ENCODE results near the gene SCN8A. TPM values are rescaled to one million over a fixed set of nuclear protein-coding genes. Genes with fewer than 3 reads are reported as not detected.
"Not testable (repeated sequence)": the region's sequence is repeated elsewhere in the genome, so short reads cannot be mapped to it uniquely, and the experiment has no call there.

Gene SCN8A
- total and polyA plus RNA-seq, 2 donors (not counting 3 experiments of a cell fraction or from before 2014, with no cell fraction given): 9.4 to 20.4 TPM

GRCh38 chr12:51549637-51550036, 41.4 kb upstream of the SCN8A start:
- CTCF ChIA-PET: interaction anchor here (1.3 to 2.2 kb wide), 2 partner anchors 17 to 127 kb away, joined by 3 to 5 read pairs; no protein-coding TSS in a partner anchor
- H3K4me2 ChIP-seq (ENCODE audit: insufficient read depth, low read length): no peak overlapping the region
- H3K27ac ChIP-seq (ENCODE audit: insufficient read depth, low read depth, low read length): no peak overlapping the region
- DNase-seq (ENCODE audit: low read depth, low spot score) (no peak), FAIRE-seq (no peak)
- H3K36me3 ChIP-seq (ENCODE audit: control insufficient read depth in 2 of 2, extremely low read depth in 1 of 2, insufficient read depth in 2 of 2, low read length in 2 of 2): no peaks in the 10 kb centered on the region
- no peak overlapping the region for H2AFZ ChIP-seq (ENCODE audit: low read depth, low read length)
- H3K4me1 ChIP-seq (ENCODE audit: control insufficient read depth, extremely low read depth, insufficient read depth, low read length): no peaks in the 10 kb centered on the region
- peaks cover 18 to 30% of the 10 kb centered on the region in 2 experiments for H3K27me3 ChIP-seq (ENCODE audit: control insufficient read depth in 2 of 2, insufficient read depth in 2 of 2, low read length in 2 of 2)
- no peaks in the 10 kb centered on the region for H3K9me1 ChIP-seq (replicated peaks; ENCODE audit: control insufficient read depth, extremely low read depth, insufficient read depth, low read length)
- H3K4me3 ChIP-seq (replicated peaks in 1 of 3; ENCODE audit: insufficient read depth in 1 of 3, low read depth in 1 of 3, low read length in 3 of 3): no peak overlapping the region
- no peaks in the 10 kb centered on the region for H3K79me2 ChIP-seq (ENCODE audit: control insufficient read depth, insufficient read depth, low read length)
- dilution Hi-C loops (cut with MboI; ENCODE audit: extremely low pct_ligation_motif_present, low sequenced_read_pairs): no loop called here
- H4K20me1 ChIP-seq (replicated peaks; ENCODE audit: control insufficient read depth, extremely low read depth, insufficient read depth, low read length): no peaks in the 10 kb centered on the region
- intact Hi-C loops (cut with micrococcal nuclease): no loop called here
- no TSS peak for BruUV-seq (replicated peaks)
- H3K9me3 ChIP-seq (replicated peaks; ENCODE audit: control insufficient read depth, insufficient read depth, low read length): no peaks in the 10 kb centered on the region
- TF ChIP-seq JUN (IDR thresholded peaks at IDR 0.05; ENCODE audit: borderline replicate concordance, insufficient read depth, insufficient read length, low read depth) (no peak), MYC (IDR thresholded peaks at IDR 0.05; ENCODE audit: low read depth, low read length) (no peak), POLR2A (IDR thresholded peaks at IDR 0.05; ENCODE audit: low read depth, low read length) (no peak), MAX (IDR thresholded peaks at IDR 0.05; ENCODE audit: insufficient read depth, insufficient read length) (no peak), POLR2AphosphoS5 (IDR thresholded peaks at IDR 0.05; ENCODE audit: insufficient read depth, low read depth, low read length) (no peak), CTCF (IDR thresholded peaks at IDR 0.05; ENCODE audit: extremely low read depth in 1 of 2, insufficient read depth in 1 of 2, low read depth in 1 of 2, low read length in 2 of 2) (no peak), GATA2 (IDR thresholded peaks at IDR 0.05; ENCODE audit: insufficient read depth, insufficient read length, low read depth, low read length) (no peak), FOS (IDR thresholded peaks at IDR 0.05; ENCODE audit: borderline replicate concordance, insufficient read depth, low read length) (no peak), EZH2 (IDR thresholded peaks at IDR 0.05; ENCODE audit: borderline replicate concordance, low read depth, low read length, severe bottlenecking) (no peak)
- no peak overlapping the region for H3K9ac ChIP-seq (replicated peaks; ENCODE audit: extremely low read depth, insufficient read depth, low read length)
- POLR2A ChIA-PET: no interaction called here

- FAIRE-seq: not testable (repeated sequence)
Observed at GRCh38 chr12:51568271-51569032, 22.6 kb upstream of the SCN8A start.

More at GRCh38 chr12:51568271-51569032, 22.6 kb upstream of the SCN8A start:
- H3K36me3 ChIP-seq (ENCODE audit: control insufficient read depth in 2 of 2, extremely low read depth in 1 of 2, insufficient read depth in 2 of 2, low read length in 2 of 2); BruUV-seq (replicated peaks); H3K4me3 ChIP-seq (replicated peaks in 1 of 3; ENCODE audit: insufficient read depth in 1 of 3, low read depth in 1 of 3, low read length in 3 of 3); POLR2A ChIA-PET; intact Hi-C loops (cut with micrococcal nuclease); CTCF ChIA-PET; DNase-seq (ENCODE audit: low read depth, low spot score); H3K9me1 ChIP-seq (replicated peaks; ENCODE audit: control insufficient read depth, extremely low read depth, insufficient read depth, low read length); H2AFZ ChIP-seq (ENCODE audit: low read depth, low read length); H3K79me2 ChIP-seq (ENCODE audit: control insufficient read depth, insufficient read depth, low read length); H3K4me2 ChIP-seq (ENCODE audit: insufficient read depth, low read length); H3K4me1 ChIP-seq (ENCODE audit: control insufficient read depth, extremely low read depth, insufficient read depth, low read length); H3K27me3 ChIP-seq (ENCODE audit: control insufficient read depth in 2 of 2, insufficient read depth in 2 of 2, low read length in 2 of 2); H4K20me1 ChIP-seq (replicated peaks; ENCODE audit: control insufficient read depth, extremely low read depth, insufficient read depth, low read length); H3K9me3 ChIP-seq (replicated peaks; ENCODE audit: control insufficient read depth, insufficient read depth, low read length); H3K9ac ChIP-seq (replicated peaks; ENCODE audit: extremely low read depth, insufficient read depth, low read length); dilution Hi-C loops (cut with MboI; ENCODE audit: extremely low pct_ligation_motif_present, low sequenced_read_pairs); H3K27ac ChIP-seq (ENCODE audit: insufficient read depth, low read depth, low read length): not testable (repeated sequence)

All from endothelial cell of umbilical vein (primary cell).